H1 (cell line): ENCODE data around the gene RPLP2.

Experiments used
- BRCA1 ChIP-seq: IDR thresholded peaks from 2 replicates; pipeline ENCODE4 v1.6.1; 2012; ENCODE audit warnings: low read depth, low read length, improper control_type of control experiment
- EGR1 ChIP-seq: IDR thresholded peaks from 2 replicates; pipeline ENCODE4 v1.6.1; 2011; ENCODE audit warnings: low read depth, low read length, borderline replicate concordance
- POLR2A ChIP-seq, 2 experiments: IDR thresholded peaks; 1 replicate in 1 of 2; 2 replicates in 1 of 2; pipeline ENCODE4 v1.6.1; 2011; ENCODE audit warnings: low read depth in 2 of 2, low read length in 2 of 2, mild to moderate bottlenecking in 2 of 2; ENCODE audit errors: control extremely low read depth in 1 of 2
- RAD21 ChIP-seq, 2 experiments: IDR thresholded peaks in 1 of 2; conservative IDR thresholded peaks in 1 of 2; 2 replicates each; pipeline ENCODE4 v1.6.1; 2011; ENCODE audit warnings: low read depth in 2 of 2, low read length in 2 of 2, improper control_type of control experiment in 1 of 2, inconsistent platforms in 1 of 2, mild to moderate bottlenecking in 1 of 2, moderate library complexity in 1 of 2
- TF ChIP-seq, protein P1 (sequence below), 3 experiments: IDR thresholded peaks; 1 replicate in 2 of 3; 2 replicates in 1 of 3; pipeline versions ENCODE4 v1.5.1 to v1.6.1; 2011; ENCODE audit warnings: low read length in 3 of 3, mild to moderate bottlenecking in 3 of 3, inconsistent platforms in 2 of 3, low read depth in 1 of 3, moderate library complexity in 1 of 3; ENCODE audit not compliant: insufficient read depth in 1 of 3; ENCODE audit errors: control extremely low read depth in 1 of 3

DNA sequence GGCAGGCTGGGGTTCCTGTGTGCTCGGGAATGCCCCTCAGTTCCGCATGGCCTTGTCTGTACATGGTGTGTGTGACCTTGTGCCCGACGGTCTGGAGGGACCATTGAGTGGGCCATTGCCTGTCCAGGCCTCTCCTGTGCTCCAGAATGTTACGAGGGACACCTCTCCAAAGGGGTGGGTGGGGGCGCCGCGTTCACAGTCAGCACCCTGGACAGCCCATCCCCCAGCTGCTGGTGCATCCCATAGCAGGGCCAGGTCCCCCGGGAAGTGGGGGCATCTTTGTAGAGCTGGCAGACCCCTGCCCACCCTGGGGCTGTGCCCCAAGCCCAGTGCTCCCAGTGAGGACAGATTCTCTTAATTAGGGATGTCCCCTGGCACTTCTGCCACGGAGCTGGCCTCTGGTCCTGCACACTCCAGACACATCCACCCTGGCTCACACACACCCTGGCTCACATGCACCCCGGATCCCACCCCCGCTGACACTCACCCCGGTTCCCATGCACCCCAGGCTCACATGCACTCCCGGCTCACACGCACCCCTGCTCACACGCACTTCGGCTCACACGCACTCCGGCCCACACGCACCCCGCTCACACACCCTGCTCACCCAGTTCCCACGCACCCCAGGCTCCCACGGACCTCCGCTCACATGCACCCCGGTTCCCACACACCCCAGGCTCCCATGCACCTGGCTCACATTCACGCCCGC, 48.4 kb downstream of the RPLP2 start:
- TF ChIP-seq POLR2A (IDR thresholded peaks at IDR 0.05; ENCODE audit: control extremely low read depth in 1 of 2, low read depth in 2 of 2, low read length in 2 of 2) (no peak; a peak in 1 of 3 replicates), EGR1 (no peak), RAD21 (IDR thresholded peaks at IDR 0.05 in 1 of 2, conservative IDR thresholded peaks at IDR 0.05 in 1 of 2; ENCODE audit: low read depth in 2 of 2, low read length in 2 of 2) (no peak), BRCA1 (no peak)
- TF ChIP-seq, protein P1, sequence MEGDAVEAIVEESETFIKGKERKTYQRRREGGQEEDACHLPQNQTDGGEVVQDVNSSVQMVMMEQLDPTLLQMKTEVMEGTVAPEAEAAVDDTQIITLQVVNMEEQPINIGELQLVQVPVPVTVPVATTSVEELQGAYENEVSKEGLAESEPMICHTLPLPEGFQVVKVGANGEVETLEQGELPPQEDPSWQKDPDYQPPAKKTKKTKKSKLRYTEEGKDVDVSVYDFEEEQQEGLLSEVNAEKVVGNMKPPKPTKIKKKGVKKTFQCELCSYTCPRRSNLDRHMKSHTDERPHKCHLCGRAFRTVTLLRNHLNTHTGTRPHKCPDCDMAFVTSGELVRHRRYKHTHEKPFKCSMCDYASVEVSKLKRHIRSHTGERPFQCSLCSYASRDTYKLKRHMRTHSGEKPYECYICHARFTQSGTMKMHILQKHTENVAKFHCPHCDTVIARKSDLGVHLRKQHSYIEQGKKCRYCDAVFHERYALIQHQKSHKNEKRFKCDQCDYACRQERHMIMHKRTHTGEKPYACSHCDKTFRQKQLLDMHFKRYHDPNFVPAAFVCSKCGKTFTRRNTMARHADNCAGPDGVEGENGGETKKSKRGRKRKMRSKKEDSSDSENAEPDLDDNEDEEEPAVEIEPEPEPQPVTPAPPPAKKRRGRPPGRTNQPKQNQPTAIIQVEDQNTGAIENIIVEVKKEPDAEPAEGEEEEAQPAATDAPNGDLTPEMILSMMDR (IDR thresholded peaks at IDR 0.05; ENCODE audit: control extremely low read depth in 1 of 3, insufficient read depth in 1 of 3, low read depth in 1 of 3, low read length in 3 of 3): no peak
